K562 (cell line): ENCODE data around the gene GSTM5.

Experiments used
- BMI1 ChIP-seq: fragments of 150-350 bp; IDR thresholded peaks from 2 replicates; pipeline ENCODE4 v1.6.1; 2014; ENCODE audit warnings: low read length
- EP300 ChIP-seq: IDR thresholded peaks from 2 replicates; pipeline ENCODE4 v1.6.1; 2012; ENCODE audit warnings: low read length, improper control_type of control experiment
- ETV6 ChIP-seq, 3 experiments: fragments of 150-350 bp in 1 of 3; sonication (generic) in 1 of 3; formaldehyde crosslinking in 1 of 3; IDR thresholded peaks; 2 replicates each; pipeline versions ENCODE4 v1.6.1 to v1.8.0; 2014 to 2022; ENCODE audit warnings: borderline replicate concordance in 2 of 3, low read depth in 2 of 3, antibody characterized with exemption in 1 of 3, low read length in 1 of 3, mild to moderate bottlenecking in 1 of 3, missing genetic modification reagents in 1 of 3
- POLR2AphosphoS5 ChIP-seq: IDR thresholded peaks from 2 replicates; pipeline ENCODE4 v1.6.1; 2011; ENCODE audit warnings: mild to moderate bottlenecking, low read depth, low read length, moderate library complexity; ENCODE audit not compliant: control insufficient read depth, insufficient read depth
- SMARCE1 ChIP-seq: fragments of 450-650 bp; IDR thresholded peaks from 2 replicates; pipeline ENCODE4 v1.7.1; 2016; ENCODE audit warnings: mild to moderate bottlenecking
- ZFX ChIP-seq: sonication (generic); formaldehyde crosslinking; IDR thresholded peaks from 2 replicates; pipeline ENCODE4 v1.8.0; 2022; ENCODE audit warnings: mild to moderate bottlenecking, missing genetic modification reagents, moderate library complexity
- ZNF23 ChIP-seq: fragments of 250-450 bp; sonication (Bioruptor Pico); IDR thresholded peaks from 2 replicates; pipeline ENCODE4 v1.4.0; 2020; ENCODE audit warnings: mild to moderate bottlenecking
- ZNF354B ChIP-seq: fragments of 250-450 bp; sonication (Bioruptor Pico); IDR thresholded peaks from 2 replicates; pipeline ENCODE4 v1.4.0; 2020
- ZNF764 ChIP-seq: fragments of 250-450 bp; sonication (Bioruptor Pico); IDR thresholded peaks from 2 replicates; pipeline ENCODE4 v1.4.0; 2020; ENCODE audit warnings: low read depth, mild to moderate bottlenecking, moderate library complexity
- TF ChIP-seq, protein P1 (sequence below), 3 experiments: IDR thresholded peaks in 2 of 3; conservative IDR thresholded peaks in 1 of 3; 2 replicates each; pipeline ENCODE4 v1.5.1; 2011 to 2012; ENCODE audit warnings: low read length in 3 of 3, mild to moderate bottlenecking in 3 of 3, control low read depth in 2 of 3, improper control_type of control experiment in 1 of 3, inconsistent platforms in 1 of 3, low read depth in 1 of 3, mixed read lengths in 1 of 3, moderate library complexity in 1 of 3; ENCODE audit not compliant: insufficient read depth in 2 of 3

DNA sequence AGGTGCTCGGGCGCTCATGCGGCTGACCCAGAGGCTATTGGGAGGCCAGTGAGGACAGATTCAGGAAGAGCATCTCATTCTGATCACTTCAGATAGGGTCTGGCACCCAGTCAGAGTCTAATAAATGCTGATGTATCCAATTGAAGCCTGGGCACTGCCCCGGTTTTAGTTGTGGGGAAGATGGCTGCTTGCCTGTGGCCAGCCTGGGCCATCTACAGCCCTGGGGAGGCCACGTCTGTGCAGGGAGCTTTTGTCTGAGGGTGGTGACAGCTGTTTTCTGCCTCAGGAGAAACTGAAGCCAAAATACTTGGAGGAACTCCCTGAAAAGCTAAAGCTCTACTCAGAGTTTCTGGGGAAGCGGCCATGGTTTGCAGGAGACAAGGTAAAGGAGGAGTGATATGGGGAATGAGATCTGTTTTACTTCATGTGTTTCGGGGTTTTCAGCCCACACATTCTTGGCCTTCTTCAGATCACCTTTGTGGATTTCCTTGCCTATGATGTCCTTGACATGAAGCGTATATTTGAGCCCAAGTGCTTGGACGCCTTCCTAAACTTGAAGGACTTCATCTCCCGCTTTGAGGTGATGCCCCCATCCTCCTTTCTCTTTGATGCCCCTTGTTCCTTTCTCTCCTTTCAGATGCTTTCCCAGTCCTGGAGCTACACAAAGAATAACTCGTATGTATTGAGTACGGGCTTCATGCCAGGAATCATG, 2.8 kb downstream of the GSTM5 start:
- TF ChIP-seq POLR2AphosphoS5 (no peak), ZNF764 (no peak), ETV6 (IDR thresholded peaks at IDR 0.05; ENCODE audit: borderline replicate concordance in 1 of 2, low read depth in 2 of 2, low read length in 1 of 2) (no peak), ETV6 (CRISPR knock-in tag; IDR thresholded peaks at IDR 0.05; ENCODE audit: borderline replicate concordance) (no peak), SMARCE1 (no peak), ZNF354B (no peak), EP300 (no peak), BMI1 (no peak), ZFX (CRISPR knock-in tag) (no peak), ZNF23 (CRISPR knock-in tag) (no peak)
- TF ChIP-seq, protein P1, sequence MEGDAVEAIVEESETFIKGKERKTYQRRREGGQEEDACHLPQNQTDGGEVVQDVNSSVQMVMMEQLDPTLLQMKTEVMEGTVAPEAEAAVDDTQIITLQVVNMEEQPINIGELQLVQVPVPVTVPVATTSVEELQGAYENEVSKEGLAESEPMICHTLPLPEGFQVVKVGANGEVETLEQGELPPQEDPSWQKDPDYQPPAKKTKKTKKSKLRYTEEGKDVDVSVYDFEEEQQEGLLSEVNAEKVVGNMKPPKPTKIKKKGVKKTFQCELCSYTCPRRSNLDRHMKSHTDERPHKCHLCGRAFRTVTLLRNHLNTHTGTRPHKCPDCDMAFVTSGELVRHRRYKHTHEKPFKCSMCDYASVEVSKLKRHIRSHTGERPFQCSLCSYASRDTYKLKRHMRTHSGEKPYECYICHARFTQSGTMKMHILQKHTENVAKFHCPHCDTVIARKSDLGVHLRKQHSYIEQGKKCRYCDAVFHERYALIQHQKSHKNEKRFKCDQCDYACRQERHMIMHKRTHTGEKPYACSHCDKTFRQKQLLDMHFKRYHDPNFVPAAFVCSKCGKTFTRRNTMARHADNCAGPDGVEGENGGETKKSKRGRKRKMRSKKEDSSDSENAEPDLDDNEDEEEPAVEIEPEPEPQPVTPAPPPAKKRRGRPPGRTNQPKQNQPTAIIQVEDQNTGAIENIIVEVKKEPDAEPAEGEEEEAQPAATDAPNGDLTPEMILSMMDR (IDR thresholded peaks at IDR 0.05 in 2 of 3, conservative IDR thresholded peaks at IDR 0.05 in 1 of 3; ENCODE audit: insufficient read depth in 2 of 3, low read depth in 1 of 3, low read length in 3 of 3), result no peak
